IPS-15b (cell line): ENCODE measurements around the gene SIRT7.

Source experiments
- H3K27me3 ChIP-seq: one replicate; pipeline ENCODE4 v1.6.1; 2013; ENCODE audit warnings: low read length; ENCODE audit not compliant: control insufficient read depth, insufficient read depth
- H3K36me3 ChIP-seq: one replicate; pipeline ENCODE4 v1.6.1; 2013; ENCODE audit warnings: low read length; ENCODE audit not compliant: control insufficient read depth, insufficient read depth
- H3K4me1 ChIP-seq: one replicate; pipeline ENCODE4 v1.6.1; 2013; ENCODE audit warnings: mild to moderate bottlenecking, low read length; ENCODE audit not compliant: control insufficient read depth, insufficient read depth
- H3K4me3 ChIP-seq: one replicate; pipeline ENCODE4 v1.5.1; 2013; ENCODE audit warnings: low read depth, low read length
- H3K9ac ChIP-seq: one replicate; pipeline ENCODE4 v1.6.1; 2013; ENCODE audit warnings: low read depth, mild to moderate bottlenecking, low read length
- H3K9me3 ChIP-seq: one replicate; pipeline ENCODE4 v1.6.1; 2013; ENCODE audit warnings: mild to moderate bottlenecking, low read length; ENCODE audit not compliant: control insufficient read depth, insufficient read depth

Gene SIRT7

GRCh38 chr17:81871387-81872230, 46.4 kb downstream of the SIRT7 start:
- no peaks in the 10 kb centered on the region for H3K4me1 ChIP-seq
- peak overlapping the region; percentile 98 for H3K9ac ChIP-seq
- no peaks in the 10 kb centered on the region for H3K9me3 ChIP-seq
- no peaks in the 10 kb centered on the region for H3K27me3 ChIP-seq
- H3K36me3 ChIP-seq, result peaks cover 12% of the 10 kb centered on the region
- peak overlapping the region; percentile 91 for H3K4me3 ChIP-seq

GRCh38 chr17:81870981-81871386, 47.0 kb downstream of the SIRT7 start, which contains the start of gene ARHGDIA:
TSS of gene ARHGDIA (minus strand) at chr17:81871337. CDS start at chr17:81869930, 1,407 bp downstream.
- Histone ChIP-seq H3K27me3 (no peaks in the 10 kb centered on the region), H3K9ac (peak within 1 kb of the TSS; percentile 98), H3K4me1 (no peaks in the 10 kb centered on the region), H3K9me3 (no peaks in the 10 kb centered on the region), H3K4me3 (peak within 1 kb of the TSS; percentile 91), H3K36me3 (peaks cover 16% of the 10 kb centered on the region)

- H3K4me1 ChIP-seq, result no peaks in the 10 kb centered on the region
- H3K36me3 ChIP-seq, result peaks cover 21% of the 10 kb centered on the region
- peak overlapping the region; percentile 81 for H3K4me3 ChIP-seq
- peak overlapping the region; percentile 89 for H3K9ac ChIP-seq
- no peaks in the 10 kb centered on the region for H3K27me3 ChIP-seq
- no peaks in the 10 kb centered on the region for H3K9me3 ChIP-seq
Measured at GRCh38 chr17:81870131-81870980, 47.6 kb downstream of the SIRT7 start.

GRCh38 chr17:81869221-81870130, 48.5 kb downstream of the SIRT7 start:
- Histone ChIP-seq H3K27me3 (no peaks in the 10 kb centered on the region), H3K9me3 (no peaks in the 10 kb centered on the region), H3K36me3 (peaks cover 25% of the 10 kb centered on the region), H3K4me1 (no peaks in the 10 kb centered on the region), H3K4me3 (peak overlapping the region; percentile 81), H3K9ac (peak overlapping the region; percentile 89)

- H3K36me3 ChIP-seq, result peaks cover 29% of the 10 kb centered on the region
- no peaks in the 10 kb centered on the region for H3K27me3 ChIP-seq
- H3K4me1 ChIP-seq, result no peaks in the 10 kb centered on the region
- H3K9me3 ChIP-seq, result no peaks in the 10 kb centered on the region
- H3K9ac ChIP-seq, result peak overlapping the region; percentile 26
- no peak overlapping the region for H3K4me3 ChIP-seq
Measured at GRCh38 chr17:81868674-81869220, 49.2 kb downstream of the SIRT7 start.

GRCh38 chr17:81867991-81868673, 49.8 kb downstream of the SIRT7 start:
- no peaks in the 10 kb centered on the region for H3K9me3 ChIP-seq
- peaks cover 32% of the 10 kb centered on the region for H3K36me3 ChIP-seq
- no peak overlapping the region for H3K4me3 ChIP-seq
- no peaks in the 10 kb centered on the region for H3K27me3 ChIP-seq
- peak overlapping the region; percentile 26 for H3K9ac ChIP-seq
- H3K4me1 ChIP-seq, result no peaks in the 10 kb centered on the region

- no peaks in the 10 kb centered on the region for H3K4me1 ChIP-seq
- H3K27me3 ChIP-seq, result no peaks in the 10 kb centered on the region
- peaks cover 34% of the 10 kb centered on the region for H3K36me3 ChIP-seq
- H3K4me3 ChIP-seq, result no peak overlapping the region
- H3K9me3 ChIP-seq, result no peaks in the 10 kb centered on the region
- H3K9ac ChIP-seq, result peak overlapping the region; percentile 54
Measured at GRCh38 chr17:81867170-81867990, 50.6 kb downstream of the SIRT7 start.

- Histone ChIP-seq H3K4me1 (no peaks in the 10 kb centered on the region), H3K9ac (peak overlapping the region; percentile 54), H3K4me3 (no peak overlapping the region), H3K9me3 (no peaks in the 10 kb centered on the region), H3K27me3 (no peaks in the 10 kb centered on the region), H3K36me3 (peaks cover 34% of the 10 kb centered on the region)
Measured at GRCh38 chr17:81866440-81867169, 51.4 kb downstream of the SIRT7 start.

- Histone ChIP-seq H3K4me1 (no peaks in the 10 kb centered on the region), H3K36me3 (peaks cover 34% of the 10 kb centered on the region), H3K9ac (no peak overlapping the region)
Measured at GRCh38 chr17:81865733-81866439, 52.1 kb downstream of the SIRT7 start.

More at GRCh38 chr17:81865733-81866439, 52.1 kb downstream of the SIRT7 start:
- no peak overlapping the region for H3K4me3 ChIP-seq
- H3K9me3 ChIP-seq, result no peaks in the 10 kb centered on the region
- no peaks in the 10 kb centered on the region for H3K27me3 ChIP-seq
